Testis (tissue), 2 donors: ENCODE data around the gene RAB11FIP2.

Experiments
- POLR2A ChIP-seq: fragments of 450-650 bp; IDR thresholded peaks from one replicate; pipeline ENCODE4 v1.6.1; 2017; ENCODE audit warnings: antibody characterized with exemption, mild to moderate bottlenecking, moderate library complexity
- TF ChIP-seq, protein P1 (sequence below), 3 experiments: fragments of 450-650 bp in 2 of 3; fragments of 200-600 bp in 1 of 3; sonication (generic) in 1 of 3; IDR thresholded peaks; one replicate each; pipeline ENCODE4 v1.5.1; 2016 to 2019; ENCODE audit warnings: antibody characterized with exemption in 3 of 3, mild to moderate bottlenecking in 2 of 3, moderate library complexity in 1 of 3

DNA sequence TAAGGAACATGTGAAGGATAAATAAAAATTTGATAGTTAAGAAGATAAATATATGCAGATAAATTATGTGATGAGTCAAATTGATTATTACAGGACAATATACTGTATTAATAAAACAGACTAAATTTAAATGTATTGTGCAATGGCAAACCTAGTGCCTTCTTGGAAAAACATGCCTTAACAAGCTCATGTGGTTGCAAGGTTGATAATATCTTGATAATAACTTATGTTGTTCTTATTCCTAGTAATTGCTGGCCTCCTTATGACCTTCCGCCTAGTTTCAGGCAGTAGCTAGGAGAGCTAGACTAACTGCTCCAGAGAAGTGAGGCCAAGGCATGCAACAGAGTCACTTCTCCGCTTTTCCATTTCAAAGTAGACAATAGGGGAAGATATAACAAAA is 7.6 kb upstream of the RAB11FIP2 start:
- TF ChIP-seq, protein P1, sequence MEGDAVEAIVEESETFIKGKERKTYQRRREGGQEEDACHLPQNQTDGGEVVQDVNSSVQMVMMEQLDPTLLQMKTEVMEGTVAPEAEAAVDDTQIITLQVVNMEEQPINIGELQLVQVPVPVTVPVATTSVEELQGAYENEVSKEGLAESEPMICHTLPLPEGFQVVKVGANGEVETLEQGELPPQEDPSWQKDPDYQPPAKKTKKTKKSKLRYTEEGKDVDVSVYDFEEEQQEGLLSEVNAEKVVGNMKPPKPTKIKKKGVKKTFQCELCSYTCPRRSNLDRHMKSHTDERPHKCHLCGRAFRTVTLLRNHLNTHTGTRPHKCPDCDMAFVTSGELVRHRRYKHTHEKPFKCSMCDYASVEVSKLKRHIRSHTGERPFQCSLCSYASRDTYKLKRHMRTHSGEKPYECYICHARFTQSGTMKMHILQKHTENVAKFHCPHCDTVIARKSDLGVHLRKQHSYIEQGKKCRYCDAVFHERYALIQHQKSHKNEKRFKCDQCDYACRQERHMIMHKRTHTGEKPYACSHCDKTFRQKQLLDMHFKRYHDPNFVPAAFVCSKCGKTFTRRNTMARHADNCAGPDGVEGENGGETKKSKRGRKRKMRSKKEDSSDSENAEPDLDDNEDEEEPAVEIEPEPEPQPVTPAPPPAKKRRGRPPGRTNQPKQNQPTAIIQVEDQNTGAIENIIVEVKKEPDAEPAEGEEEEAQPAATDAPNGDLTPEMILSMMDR (IDR thresholded peaks at IDR 0.05): no peak
- no peak for TF ChIP-seq POLR2A
